Panc1 (cell line): Measurements from ENCODE around the gene KLHDC9. TPM values are rescaled to one million over a fixed set of nuclear protein-coding genes. Genes with fewer than 3 reads are reported as not detected.

ENCODE experiments used
- ATAC-seq: fragments of 200-7000 bp; cut with Tn5 transposase; 2 replicates; pipeline ENCODE4 v1.9.1; 2020; ENCODE audit warnings: mild to moderate bottlenecking, moderate library complexity
- BruUV-seq: library from RNA; stranded (reverse); fragments of 400-500 nt; replicated peaks from 2 replicates; lab custom pipeline; 2021; lab: Mats Ljungman, UMichigan
- CTCF ChIA-PET: fragments of 300-600 bp; sonication (Branson Sonifier 250); formaldehyde crosslinking; loops from one replicate; lab custom pipeline; 2022; ENCODE audit warnings: antibody characterized with exemption; lab: Charles Lee
- POLR2A ChIA-PET: fragments of 300-600 bp; sonication (Branson Sonifier 250); formaldehyde crosslinking; loops from one replicate; lab custom pipeline; 2022; ENCODE audit warnings: antibody characterized with exemption; lab: Charles Lee
- DNase-seq: peaks from one replicate; pipeline ENCODE4 v3.0.0-alpha.2; 2010; ENCODE audit warnings: low read depth, low spot score
- H3K27ac ChIP-seq: 2 replicates; pipeline ENCODE4 v1.5.1; 2011; ENCODE audit warnings: mild to moderate bottlenecking, low read length, inconsistent platforms
- H3K27me3 ChIP-seq: fragments of 200-500 bp; sonication (Bioruptor generic); 2 replicates; pipeline ENCODE4 v1.6.0; 2014; ENCODE audit warnings: low read length, inconsistent platforms; ENCODE audit not compliant: control insufficient read depth, insufficient read depth
- H3K36me3 ChIP-seq: fragments of 200-500 bp; sonication (Bioruptor generic); 2 replicates; pipeline ENCODE4 v1.5.1; 2014; ENCODE audit warnings: inconsistent platforms, mild to moderate bottlenecking, low read length, moderate library complexity; ENCODE audit not compliant: control insufficient read depth, insufficient read depth
- H3K4me1 ChIP-seq: 2 replicates; pipeline ENCODE4 v1.5.1; 2011; ENCODE audit warnings: inconsistent platforms, mild to moderate bottlenecking, low read length, moderate library complexity; ENCODE audit not compliant: control insufficient read depth, insufficient read depth
- H3K4me3 ChIP-seq, 2 experiments: 2 replicates each; pipeline ENCODE4 v1.5.1; 2011 to 2012; ENCODE audit warnings: low read depth in 2 of 2, low read length in 2 of 2, mild to moderate bottlenecking in 2 of 2, inconsistent platforms in 1 of 2, moderate library complexity in 1 of 2
- H3K9me3 ChIP-seq: fragments of 200-500 bp; sonication (Bioruptor generic); 2 replicates; pipeline ENCODE4 v1.5.1; 2014; ENCODE audit warnings: low read depth, mild to moderate bottlenecking, inconsistent platforms, low read length, moderate library complexity; ENCODE audit not compliant: control insufficient read depth, insufficient read depth
- CTCF ChIP-seq: fragments of 450-650 bp; IDR thresholded peaks from 2 replicates; pipeline ENCODE4 v1.5.1; 2017; ENCODE audit warnings: mild to moderate bottlenecking
- POLR2AphosphoS5 ChIP-seq: IDR thresholded peaks from 2 replicates; pipeline ENCODE4 v1.6.1; 2012; ENCODE audit warnings: mild to moderate bottlenecking, low read depth, low read length, moderate library complexity
- REST ChIP-seq, 2 experiments: IDR thresholded peaks; 2 replicates each; pipeline ENCODE4 v1.6.1; 2011 to 2012; ENCODE audit warnings: low read depth in 2 of 2, control low read depth in 1 of 2, low read length in 1 of 2, mild to moderate bottlenecking in 1 of 2, moderate library complexity in 1 of 2; ENCODE audit not compliant: insufficient read depth in 1 of 2
- SIN3A ChIP-seq: IDR thresholded peaks from 2 replicates; pipeline ENCODE4 v1.6.1; 2012; ENCODE audit warnings: low read depth, mild to moderate bottlenecking, low read length, moderate library complexity, borderline replicate concordance; ENCODE audit not compliant: insufficient read depth
- TCF7L2 ChIP-seq: IDR thresholded peaks from 2 replicates; pipeline ENCODE4 v1.6.1; 2011; ENCODE audit warnings: mild to moderate bottlenecking, low read depth, low read length, inconsistent platforms
- in situ Hi-C: cut with HindIII; loops from 2 replicates; pipeline ENCODE4 v1.10.0; 2016; ENCODE audit warnings: low sequenced_read_pairs, low pct_unique_long_range_greater_than_20kb
- intact Hi-C: fragments of 100-400 bp; cut with micrococcal nuclease; formaldehyde crosslinking; loops from one replicate; pipeline ENCODE4 v1.10.0; 2022; ENCODE audit not compliant: unreplicated experiment
- total RNA-seq: library from RNA; stranded (reverse); gene quantifications from one replicate; pipeline ENCODE4 v1.2.1, GENCODE V29; 2021; ENCODE audit not compliant: unreplicated experiment

The KLHDC9 gene
- total RNA-seq, 1 experiment from 2014 or later: 7.6 TPM

GRCh38 chr1:161089938-161090337 lies 8.2 kb upstream of the KLHDC9 start:
- H3K27me3 ChIP-seq: no peaks in the 10 kb centered on the region
- TF ChIP-seq TCF7L2 (no peak), SIN3A (no peak), POLR2AphosphoS5 (no peak), REST (IDR thresholded peaks at IDR 0.05; ENCODE audit: insufficient read depth in 1 of 2, low read depth in 2 of 2, low read length in 1 of 2) (no peak), CTCF (no peak)
- ChIA-PET CTCF (no interaction called here), POLR2A (no interaction called here)
- H3K36me3 ChIP-seq: no peaks in the 10 kb centered on the region
- no TSS peak for BruUV-seq
- DNase-seq (no peak), ATAC-seq (no peak)
- H3K27ac ChIP-seq: no peak overlapping the region
- H3K9me3 ChIP-seq: no peaks in the 10 kb centered on the region
- in situ Hi-C loops (no loop called here), intact Hi-C loops (no loop called here)
- H3K4me1 ChIP-seq: no peaks in the 10 kb centered on the region
- H3K4me3 ChIP-seq: no peak overlapping the region

- CTCF ChIA-PET: no interaction called here
- POLR2A ChIA-PET: interaction anchor here (0.6 kb wide), 1 partner anchor 875 kb away, joined by 3 read pairs; no protein-coding TSS in a partner anchor
- DNase-seq (no peak), ATAC-seq (no peak)
- Histone ChIP-seq H3K4me1 (no peaks in the 10 kb centered on the region), H3K4me3 (no peak overlapping the region), H3K9me3 (no peaks in the 10 kb centered on the region), H3K27ac (no peak overlapping the region), H3K36me3 (no peaks in the 10 kb centered on the region), H3K27me3 (no peaks in the 10 kb centered on the region)
- in situ Hi-C loops (no loop called here), intact Hi-C loops (no loop called here)
- TF ChIP-seq CTCF: no peak
- TF ChIP-seq POLR2AphosphoS5: no peak
- TF ChIP-seq SIN3A: no peak
- TF ChIP-seq REST (IDR thresholded peaks at IDR 0.05; ENCODE audit: insufficient read depth in 1 of 2, low read depth in 2 of 2, low read length in 1 of 2): no peak
- no TSS peak for BruUV-seq
Observed at GRCh38 chr1:161090617-161091016, 7.5 kb upstream of the KLHDC9 start.
